Body of pancreas (tissue), 4 donors: ENCODE data around the gene C22orf39.

ENCODE experiments used
- CTCF ChIP-seq, 7 experiments: fragments of 450-650 bp in 4 of 7; fragments of 200-600 bp in 3 of 7; sonication (generic) in 3 of 7; IDR thresholded peaks; one replicate each; pipeline ENCODE4 v1.5.1; 2016 to 2019; ENCODE audit warnings: antibody characterized with exemption in 7 of 7
- POLR2A ChIP-seq, 3 donors: fragments of 450-650 bp; IDR thresholded peaks; one replicate each; pipeline ENCODE4 v1.6.1; 2016; ENCODE audit warnings: antibody characterized with exemption in 3 of 3, mild to moderate bottlenecking in 2 of 3

GRCh38 chr22:19471572-19471971 is 24.1 kb upstream of the C22orf39 start:
- no peak for TF ChIP-seq CTCF (IDR thresholded peaks at IDR 0.05)
- TF ChIP-seq POLR2A (IDR thresholded peaks at IDR 0.05), result no peak
